ENCODE results near the gene TAS1R2. TPM values are rescaled to one million over a fixed set of nuclear protein-coding genes. Genes with fewer than 3 reads are reported as not detected.

Gene TAS1R2
- total RNA-seq, 2 donors from 2014 or later: not detected

DNA sequence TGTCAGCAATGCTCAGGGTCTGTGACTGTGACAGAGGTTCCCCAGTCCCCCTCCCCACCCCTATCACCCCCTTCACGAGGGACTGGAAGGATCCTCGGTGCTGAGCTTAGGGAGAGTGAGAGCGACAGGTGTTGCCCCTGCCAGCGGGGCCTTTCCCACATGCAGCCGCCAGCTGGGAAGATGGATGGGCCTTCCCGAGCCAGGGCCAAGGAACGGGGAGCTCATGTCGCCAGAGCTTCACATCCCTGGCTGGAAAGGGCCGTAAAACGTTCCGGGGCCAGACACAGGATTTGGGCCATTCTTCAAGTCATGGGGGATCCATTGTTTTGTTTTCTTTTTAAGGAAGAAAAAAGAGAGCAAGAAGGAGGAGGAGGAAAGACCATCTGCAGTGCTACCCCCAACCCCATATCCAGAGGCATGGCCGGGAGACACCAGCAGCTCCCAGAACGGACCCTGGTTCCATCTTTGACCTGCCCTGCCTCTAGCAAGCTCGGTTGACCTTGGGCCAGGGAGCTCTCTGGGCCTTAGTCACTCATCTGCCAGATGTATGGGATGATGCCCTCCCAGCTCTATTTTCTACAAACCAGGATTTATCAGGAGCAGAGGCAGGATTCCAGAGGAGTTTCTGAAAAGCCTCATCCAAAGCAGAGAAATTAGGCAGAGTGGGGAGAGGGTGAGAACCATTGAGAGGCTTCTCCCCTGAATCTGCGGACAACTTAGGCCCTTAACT lies 54.1 kb downstream of the TAS1R2 start:
- DNase-seq (ENCODE audit: low spot score): no peak
- Histone ChIP-seq H3K27me3 (replicated peaks; ENCODE audit: insufficient read depth) (no peaks in the 10 kb centered on the region), H3K4me1 (replicated peaks) (no peaks in the 10 kb centered on the region), H3K4me3 (no peak overlapping the region), H3K27ac (no peak overlapping the region), H3K9me3 (no peaks in the 10 kb centered on the region), H3K36me3 (no peaks in the 10 kb centered on the region)
- intact Hi-C loops (cut with DNase I): no loop called here
- WGBS: 52% methylated on average over 15 of the region's 15 CpGs
- TF ChIP-seq, protein P1, sequence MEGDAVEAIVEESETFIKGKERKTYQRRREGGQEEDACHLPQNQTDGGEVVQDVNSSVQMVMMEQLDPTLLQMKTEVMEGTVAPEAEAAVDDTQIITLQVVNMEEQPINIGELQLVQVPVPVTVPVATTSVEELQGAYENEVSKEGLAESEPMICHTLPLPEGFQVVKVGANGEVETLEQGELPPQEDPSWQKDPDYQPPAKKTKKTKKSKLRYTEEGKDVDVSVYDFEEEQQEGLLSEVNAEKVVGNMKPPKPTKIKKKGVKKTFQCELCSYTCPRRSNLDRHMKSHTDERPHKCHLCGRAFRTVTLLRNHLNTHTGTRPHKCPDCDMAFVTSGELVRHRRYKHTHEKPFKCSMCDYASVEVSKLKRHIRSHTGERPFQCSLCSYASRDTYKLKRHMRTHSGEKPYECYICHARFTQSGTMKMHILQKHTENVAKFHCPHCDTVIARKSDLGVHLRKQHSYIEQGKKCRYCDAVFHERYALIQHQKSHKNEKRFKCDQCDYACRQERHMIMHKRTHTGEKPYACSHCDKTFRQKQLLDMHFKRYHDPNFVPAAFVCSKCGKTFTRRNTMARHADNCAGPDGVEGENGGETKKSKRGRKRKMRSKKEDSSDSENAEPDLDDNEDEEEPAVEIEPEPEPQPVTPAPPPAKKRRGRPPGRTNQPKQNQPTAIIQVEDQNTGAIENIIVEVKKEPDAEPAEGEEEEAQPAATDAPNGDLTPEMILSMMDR (IDR thresholded peaks at IDR 0.05): no peak
- TF ChIP-seq POLR2AphosphoS5 (IDR thresholded peaks at IDR 0.05) (no peak), POLR2A (IDR thresholded peaks at IDR 0.05) (no peak)

DNA sequence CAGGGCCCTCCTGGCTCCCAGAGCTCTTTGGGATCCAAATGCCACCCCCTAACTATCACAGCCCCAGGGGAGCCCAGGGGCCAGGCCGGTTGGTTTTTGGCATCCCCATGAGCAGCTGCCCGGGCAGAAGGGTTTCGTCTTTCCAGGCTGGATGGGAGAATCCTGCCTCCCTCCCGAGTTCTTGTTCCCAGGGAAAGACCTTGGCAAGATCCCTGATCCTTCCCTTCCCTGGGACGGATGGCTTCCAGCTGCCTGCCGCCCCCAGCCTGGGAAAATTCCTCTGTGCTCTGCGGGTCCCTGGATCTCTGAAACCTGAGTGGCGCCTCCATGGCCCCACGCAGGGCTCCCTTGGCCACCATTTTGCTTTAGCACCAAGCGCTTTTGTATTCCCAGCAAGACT lies 55.6 kb downstream of the TAS1R2 start:
- no peaks in the 10 kb centered on the region for H3K4me1 ChIP-seq (replicated peaks)
- WGBS: 49% methylated on average over 10 of the region's 10 CpGs
- intact Hi-C loops (cut with DNase I): no loop called here
- H3K27ac ChIP-seq: no peak overlapping the region
- no peak for DNase-seq (ENCODE audit: low spot score)
- no peak overlapping the region for H3K4me3 ChIP-seq
- no peak for TF ChIP-seq POLR2A (IDR thresholded peaks at IDR 0.05)
- TF ChIP-seq, protein P1 (IDR thresholded peaks at IDR 0.05): no peak
- no peak for TF ChIP-seq POLR2AphosphoS5 (IDR thresholded peaks at IDR 0.05)
- no peaks in the 10 kb centered on the region for H3K9me3 ChIP-seq
- H3K36me3 ChIP-seq: no peaks in the 10 kb centered on the region
- H3K27me3 ChIP-seq (replicated peaks; ENCODE audit: insufficient read depth): no peaks in the 10 kb centered on the region

DNA sequence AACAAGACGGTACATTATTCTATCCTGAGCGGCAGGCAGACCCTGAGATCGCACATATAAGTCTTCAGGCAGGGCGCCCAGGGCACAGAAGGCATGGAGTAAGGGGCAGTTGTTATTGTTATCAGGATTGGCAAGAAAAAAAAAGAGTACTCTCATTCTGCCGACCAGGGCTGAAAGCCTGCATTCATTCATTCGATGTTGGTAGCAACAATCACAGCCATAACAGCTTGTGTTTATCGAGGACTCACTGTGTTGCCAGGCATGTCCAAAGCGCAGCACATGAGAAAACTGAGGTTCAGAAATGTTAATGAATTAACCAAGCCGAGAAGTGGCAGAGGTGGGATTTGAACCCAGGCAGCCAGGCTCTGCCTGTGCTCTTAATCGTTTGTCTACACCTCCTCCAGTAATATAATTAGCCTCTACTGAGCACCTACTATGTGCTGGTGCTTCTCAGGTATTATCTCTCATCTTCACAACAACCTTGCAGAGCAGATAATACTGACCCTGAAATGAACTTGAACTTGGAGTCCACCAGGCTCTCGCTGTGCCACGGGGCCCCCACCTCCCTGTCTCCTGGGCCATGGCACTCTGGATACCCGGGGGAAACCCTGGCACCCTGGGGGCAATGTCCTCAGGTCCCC lies 56.2 kb downstream of the TAS1R2 start:
- Histone ChIP-seq H3K4me3 (no peak overlapping the region), H3K4me1 (replicated peaks) (no peaks in the 10 kb centered on the region), H3K27me3 (replicated peaks; ENCODE audit: insufficient read depth) (no peaks in the 10 kb centered on the region), H3K9me3 (no peaks in the 10 kb centered on the region), H3K36me3 (no peaks in the 10 kb centered on the region), H3K27ac (no peak overlapping the region)
- 58% methylated on average over 13 of the region's 13 CpGs for WGBS
- intact Hi-C loops (cut with DNase I): no loop called here
- no peak for DNase-seq (ENCODE audit: low spot score)
- no peak for TF ChIP-seq POLR2A (IDR thresholded peaks at IDR 0.05)
- TF ChIP-seq, protein P1 (IDR thresholded peaks at IDR 0.05): no peak
- TF ChIP-seq POLR2AphosphoS5 (IDR thresholded peaks at IDR 0.05): no peak

DNA sequence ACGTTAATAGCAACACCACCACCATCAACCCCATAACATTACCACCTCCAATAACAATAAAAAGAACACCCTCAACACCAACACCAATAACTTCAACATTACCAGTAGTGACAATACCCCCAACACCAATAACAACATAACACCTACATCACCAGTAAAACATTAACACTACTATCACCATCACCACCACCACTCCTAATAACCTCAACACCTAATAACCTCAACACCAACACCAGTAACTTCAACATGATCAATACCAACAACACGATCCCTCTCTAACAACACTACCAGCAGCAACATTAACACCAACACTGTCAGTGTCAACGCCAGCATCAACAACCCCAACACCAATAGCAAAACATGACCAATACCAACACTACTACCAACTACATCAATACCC lies 57.2 kb downstream of the TAS1R2 start:
- no peaks in the 10 kb centered on the region for H3K27me3 ChIP-seq (replicated peaks; ENCODE audit: insufficient read depth)
- H3K4me1 ChIP-seq (replicated peaks): no peaks in the 10 kb centered on the region
- no peak overlapping the region for H3K4me3 ChIP-seq
- DNase-seq (ENCODE audit: low spot score): no peak
- TF ChIP-seq POLR2AphosphoS5 (IDR thresholded peaks at IDR 0.05) (no peak), POLR2A (IDR thresholded peaks at IDR 0.05) (no peak)
- TF ChIP-seq, protein P1 (IDR thresholded peaks at IDR 0.05): no peak
- intact Hi-C loops (cut with DNase I): no loop called here
- H3K9me3 ChIP-seq: no peaks in the 10 kb centered on the region
- no peaks in the 10 kb centered on the region for H3K36me3 ChIP-seq
- 91% methylated on average over 3 of the region's 3 CpGs for WGBS
- H3K27ac ChIP-seq: no peak overlapping the region

DNA sequence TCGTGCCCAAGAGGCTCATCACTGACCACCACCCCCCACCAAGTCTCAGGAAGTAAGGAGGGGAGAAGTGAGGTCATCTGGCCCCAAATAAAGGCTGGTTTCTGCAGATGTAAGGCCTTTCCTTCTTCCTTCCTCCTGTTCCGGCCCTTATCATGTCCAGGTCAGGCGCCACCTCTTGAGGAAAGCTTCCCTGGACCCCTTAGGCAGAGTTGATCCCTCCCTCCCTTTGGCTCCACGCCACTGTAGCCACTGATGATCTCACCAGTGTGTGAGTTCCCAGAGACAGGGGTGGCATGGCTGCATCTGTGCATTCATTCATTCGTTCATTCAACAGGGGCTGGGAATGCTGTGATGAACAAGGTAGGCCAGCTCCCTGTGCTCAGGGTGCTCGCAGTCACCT lies 59.2 kb downstream of the TAS1R2 start:
- H3K27me3 ChIP-seq (replicated peaks; ENCODE audit: insufficient read depth): no peaks in the 10 kb centered on the region
- 92% methylated on average over 6 of the region's 6 CpGs for WGBS
- no peak for DNase-seq (ENCODE audit: low spot score)
- intact Hi-C loops (cut with DNase I): no loop called here
- no peaks in the 10 kb centered on the region for H3K36me3 ChIP-seq
- H3K4me1 ChIP-seq (replicated peaks): no peaks in the 10 kb centered on the region
- no peaks in the 10 kb centered on the region for H3K9me3 ChIP-seq
- no peak overlapping the region for H3K4me3 ChIP-seq
- H3K27ac ChIP-seq: no peak overlapping the region
- TF ChIP-seq POLR2A (IDR thresholded peaks at IDR 0.05) (no peak), POLR2AphosphoS5 (IDR thresholded peaks at IDR 0.05) (no peak)
- TF ChIP-seq, protein P1 (IDR thresholded peaks at IDR 0.05): no peak

Measured in prostate gland (tissue), 2 donors.